ENCODE results near the gene NEDD9.

NEDD9 gene

GRCh38 chr6:11190625-11191245, 41.7 kb downstream of the NEDD9 start:
- TF ChIP-seq, protein P1, sequence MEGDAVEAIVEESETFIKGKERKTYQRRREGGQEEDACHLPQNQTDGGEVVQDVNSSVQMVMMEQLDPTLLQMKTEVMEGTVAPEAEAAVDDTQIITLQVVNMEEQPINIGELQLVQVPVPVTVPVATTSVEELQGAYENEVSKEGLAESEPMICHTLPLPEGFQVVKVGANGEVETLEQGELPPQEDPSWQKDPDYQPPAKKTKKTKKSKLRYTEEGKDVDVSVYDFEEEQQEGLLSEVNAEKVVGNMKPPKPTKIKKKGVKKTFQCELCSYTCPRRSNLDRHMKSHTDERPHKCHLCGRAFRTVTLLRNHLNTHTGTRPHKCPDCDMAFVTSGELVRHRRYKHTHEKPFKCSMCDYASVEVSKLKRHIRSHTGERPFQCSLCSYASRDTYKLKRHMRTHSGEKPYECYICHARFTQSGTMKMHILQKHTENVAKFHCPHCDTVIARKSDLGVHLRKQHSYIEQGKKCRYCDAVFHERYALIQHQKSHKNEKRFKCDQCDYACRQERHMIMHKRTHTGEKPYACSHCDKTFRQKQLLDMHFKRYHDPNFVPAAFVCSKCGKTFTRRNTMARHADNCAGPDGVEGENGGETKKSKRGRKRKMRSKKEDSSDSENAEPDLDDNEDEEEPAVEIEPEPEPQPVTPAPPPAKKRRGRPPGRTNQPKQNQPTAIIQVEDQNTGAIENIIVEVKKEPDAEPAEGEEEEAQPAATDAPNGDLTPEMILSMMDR (IDR thresholded peaks at IDR 0.05): no peak

- TF ChIP-seq, protein P1 (IDR thresholded peaks at IDR 0.05): no peak
These were observed 42.4 kb downstream of the NEDD9 start for GRCh38 chr6:11189865-11190624.

GRCh38 chr6:11188161-11188915, 44.1 kb downstream of the NEDD9 start:
- TF ChIP-seq, protein P1 (IDR thresholded peaks at IDR 0.05): no peak

DNA sequence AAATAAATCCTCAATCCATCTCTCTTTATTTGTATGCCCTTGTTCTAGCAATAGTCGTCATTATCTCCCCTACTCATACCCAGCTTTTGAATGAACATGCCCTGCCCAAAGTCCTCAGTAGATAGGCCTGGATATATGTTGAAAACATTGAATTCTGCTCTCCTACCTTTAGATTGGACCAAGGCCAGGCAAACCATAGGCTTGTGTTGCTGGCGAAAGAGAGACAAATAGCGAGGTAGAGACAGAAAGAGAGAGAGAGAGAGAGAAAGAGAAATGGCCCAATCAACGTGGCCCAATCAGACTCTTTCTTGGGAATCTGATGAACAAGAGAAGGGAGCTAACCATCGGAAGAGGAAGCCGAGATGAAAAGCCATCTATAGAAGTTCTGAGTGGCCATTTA, 45.2 kb downstream of the NEDD9 start:
- TF ChIP-seq, protein P1 (IDR thresholded peaks at IDR 0.05): no peak

DNA sequence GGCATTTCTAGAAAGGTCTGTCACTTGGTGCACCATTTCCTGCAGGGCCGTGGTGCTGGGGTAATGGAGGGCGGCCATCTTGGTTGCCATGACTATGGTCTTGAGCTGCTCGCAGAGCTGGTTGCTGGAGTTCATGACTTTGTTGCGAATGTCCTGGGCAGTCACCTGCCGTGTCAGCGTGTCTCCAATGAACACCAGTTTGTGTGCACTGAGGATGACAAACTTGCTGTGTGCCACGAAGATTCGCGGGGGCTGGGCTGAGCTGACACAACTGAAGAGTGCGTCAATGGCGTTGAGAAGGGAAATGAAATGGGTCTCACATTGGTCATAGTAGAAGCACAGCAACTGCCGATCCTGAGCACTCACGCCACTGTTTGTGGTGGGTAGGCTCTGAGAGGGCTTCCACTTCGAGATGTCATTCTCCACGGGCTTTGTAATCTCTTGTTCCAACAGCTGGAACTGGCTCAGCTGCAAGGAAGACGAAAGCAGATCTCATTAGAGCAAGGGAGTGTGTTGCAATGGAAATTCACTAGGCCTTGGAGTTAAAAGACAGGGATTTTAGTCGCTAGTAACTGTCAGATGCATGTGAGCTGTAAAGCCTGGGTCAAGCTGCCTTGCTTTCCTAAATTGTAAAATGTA, 47.1 kb downstream of the NEDD9 start:
- TF ChIP-seq, protein P1 (IDR thresholded peaks at IDR 0.05): no peak

- TF ChIP-seq, protein P1 (IDR thresholded peaks at IDR 0.05): no peak
These were observed 48.6 kb downstream of the NEDD9 start for GRCh38 chr6:11183761-11184362.
